HFF-Myc (cell line): ENCODE measurements around the gene KLF9.

ENCODE experiments used
- DNase-seq: peaks from one replicate; pipeline ENCODE4 v3.0.0-alpha.2; 2011; ENCODE audit warnings: low read depth; ENCODE audit errors: extremely low read depth
- H3K4me3 ChIP-seq: replicated peaks from 2 replicates; pipeline ENCODE4 v1.5.1; 2011; ENCODE audit warnings: low read depth, mild to moderate bottlenecking, control low read depth, low read length
- TF ChIP-seq, protein P1 (sequence below): IDR thresholded peaks from 2 replicates; pipeline ENCODE4 v1.5.1; 2012; ENCODE audit warnings: mild to moderate bottlenecking, low read depth, low read length, control low read depth; ENCODE audit errors: missing control alignments

KLF9 gene

GRCh38 chr9:70352356-70352755 lies 62.1 kb downstream of the KLF9 start:
- peak; percentile 9 for DNase-seq
- TF ChIP-seq, protein P1, sequence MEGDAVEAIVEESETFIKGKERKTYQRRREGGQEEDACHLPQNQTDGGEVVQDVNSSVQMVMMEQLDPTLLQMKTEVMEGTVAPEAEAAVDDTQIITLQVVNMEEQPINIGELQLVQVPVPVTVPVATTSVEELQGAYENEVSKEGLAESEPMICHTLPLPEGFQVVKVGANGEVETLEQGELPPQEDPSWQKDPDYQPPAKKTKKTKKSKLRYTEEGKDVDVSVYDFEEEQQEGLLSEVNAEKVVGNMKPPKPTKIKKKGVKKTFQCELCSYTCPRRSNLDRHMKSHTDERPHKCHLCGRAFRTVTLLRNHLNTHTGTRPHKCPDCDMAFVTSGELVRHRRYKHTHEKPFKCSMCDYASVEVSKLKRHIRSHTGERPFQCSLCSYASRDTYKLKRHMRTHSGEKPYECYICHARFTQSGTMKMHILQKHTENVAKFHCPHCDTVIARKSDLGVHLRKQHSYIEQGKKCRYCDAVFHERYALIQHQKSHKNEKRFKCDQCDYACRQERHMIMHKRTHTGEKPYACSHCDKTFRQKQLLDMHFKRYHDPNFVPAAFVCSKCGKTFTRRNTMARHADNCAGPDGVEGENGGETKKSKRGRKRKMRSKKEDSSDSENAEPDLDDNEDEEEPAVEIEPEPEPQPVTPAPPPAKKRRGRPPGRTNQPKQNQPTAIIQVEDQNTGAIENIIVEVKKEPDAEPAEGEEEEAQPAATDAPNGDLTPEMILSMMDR = no peak
- H3K4me3 ChIP-seq = no peak overlapping the region

GRCh38 chr9:70347046-70347445 lies 67.4 kb downstream of the KLF9 start:
- TF ChIP-seq, protein P1 = no peak
- no peak for DNase-seq

GRCh38 chr9:70340572-70340971 lies 73.9 kb downstream of the KLF9 start:
- no peak overlapping the region for H3K4me3 ChIP-seq
- no peak for DNase-seq
- TF ChIP-seq, protein P1 = no peak

More at GRCh38 chr9:70347046-70347445, 67.4 kb downstream of the KLF9 start:
- H3K4me3 ChIP-seq = no peak overlapping the region
